CD4-positive, alpha-beta T cell treated with Interferon gamma for 1 hour (primary cell): ENCODE data around the gene OR51B5.
"Not testable (repeated sequence)": the region's sequence is repeated elsewhere in the genome, so short reads cannot be mapped to it uniquely, and the experiment has no call there.

Experiments used
- DNase-seq: peaks from one replicate; pipeline ENCODE4 v3.0.0-alpha.2; 2020

Gene OR51B5

GRCh38 chr11:5343474-5344335 is at the start of gene OR51B5:
OR51B5 (minus strand) TSS chr11:5343524; CDS start chr11:5343524, 0 bp downstream.
- no peak for DNase-seq

- DNase-seq, result no peak
Measured at GRCh38 chr11:5390210-5390609, 46.9 kb upstream of the OR51B5 start.

GRCh38 chr11:5384335-5384734 is 41.0 kb upstream of the OR51B5 start:
- DNase-seq, result no peak

DNA sequence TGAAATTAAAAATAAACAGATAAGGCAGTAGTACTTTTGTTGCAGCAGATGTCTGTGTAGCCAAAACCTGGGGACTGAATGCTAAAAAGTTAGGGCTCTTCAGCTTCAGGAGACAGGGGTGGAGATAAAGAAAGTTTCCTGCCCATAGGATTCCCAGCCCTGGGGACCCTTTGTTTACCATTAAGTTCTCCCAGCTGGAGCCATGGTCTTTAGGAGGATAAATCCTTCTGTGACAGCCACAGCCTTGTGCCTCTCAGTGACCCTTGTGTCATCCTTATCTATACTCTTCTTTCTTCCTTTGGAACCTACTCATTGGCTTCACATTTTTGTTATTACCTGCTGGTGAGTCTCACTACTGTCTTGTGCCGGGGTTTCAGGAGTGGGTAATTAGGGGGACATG is 40.3 kb upstream of the OR51B5 start, which contains the start of gene OR51M1:
Gene OR51M1 (plus strand): TSS at position 237 of the 400 bp plus-strand sequence. CDS start 5,587 bp downstream, outside the sequence.
- no peak for DNase-seq

DNA sequence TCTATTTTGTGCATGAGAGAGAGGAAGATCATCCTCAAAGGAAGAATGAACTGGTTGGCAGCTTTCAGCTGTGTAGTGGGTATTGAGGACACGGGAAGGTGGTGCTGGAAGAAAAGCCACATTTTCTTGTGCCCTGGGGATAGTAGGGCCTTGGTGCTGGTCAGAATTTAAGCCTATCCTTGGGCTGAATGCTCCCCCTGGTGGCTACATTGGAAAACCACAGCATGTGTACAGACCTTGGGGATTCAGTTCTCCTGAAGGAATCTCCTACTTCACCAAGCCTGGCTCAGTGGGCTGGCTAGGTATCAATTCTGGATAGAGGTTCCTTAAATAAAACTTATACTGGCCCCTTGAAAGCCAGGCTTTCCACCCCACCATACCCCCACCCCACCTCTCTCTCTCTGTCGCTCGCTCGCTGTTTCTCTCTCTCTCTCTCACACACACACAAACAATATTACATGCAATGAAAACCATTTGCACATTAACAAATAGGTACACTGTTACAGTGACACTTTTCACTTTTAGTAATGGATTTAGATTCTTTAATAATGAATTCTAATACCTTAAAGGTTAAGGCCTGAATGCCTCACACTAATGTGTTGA is 37.5 kb upstream of the OR51B5 start:
- no peak for DNase-seq

DNA sequence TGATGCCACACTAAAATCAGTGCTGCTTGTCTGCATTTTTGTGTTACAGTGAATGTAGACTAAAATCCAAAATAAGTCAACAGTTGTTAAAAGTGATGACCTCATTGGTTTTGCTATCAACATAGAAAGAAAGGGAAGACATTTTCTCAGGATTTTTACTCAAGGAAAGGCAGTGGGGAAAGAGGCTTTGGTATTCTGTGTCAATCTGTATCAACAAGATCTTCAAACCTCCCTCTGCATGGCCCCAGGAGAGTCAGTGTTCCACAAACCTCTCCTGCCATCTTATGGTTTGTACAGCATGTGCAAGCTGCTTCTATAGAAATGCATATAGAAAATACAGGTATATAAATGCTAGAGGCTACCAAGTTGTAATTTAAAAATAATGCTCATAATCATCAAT is 26.5 kb upstream of the OR51B5 start:
- no peak for DNase-seq

DNA sequence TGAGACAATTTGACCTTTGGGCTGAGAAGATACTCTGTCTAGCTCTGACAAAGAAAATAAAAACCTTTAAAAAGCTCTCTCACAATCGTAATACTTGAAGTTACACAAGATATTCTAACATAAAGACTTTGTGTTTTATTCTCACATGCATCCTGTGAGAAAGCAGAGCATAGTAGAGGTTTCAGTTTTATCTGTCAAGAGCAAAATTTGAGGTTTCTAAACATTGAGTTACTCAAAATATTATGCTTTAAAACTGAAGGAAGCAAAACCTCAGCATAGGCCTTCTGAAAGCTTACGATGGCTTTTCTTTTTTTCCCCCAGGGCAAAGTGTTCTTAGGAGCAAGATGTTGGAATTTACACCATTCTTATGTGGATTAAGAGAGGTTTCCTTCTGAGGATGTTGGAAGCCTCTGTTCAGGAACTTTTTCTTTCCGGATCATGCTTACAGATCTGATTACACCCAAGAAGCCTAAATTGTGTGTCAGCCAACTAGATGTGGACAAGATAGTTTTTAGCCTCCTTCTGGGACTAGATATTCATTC is 25.2 kb upstream of the OR51B5 start:
- DNase-seq, result no peak

DNA sequence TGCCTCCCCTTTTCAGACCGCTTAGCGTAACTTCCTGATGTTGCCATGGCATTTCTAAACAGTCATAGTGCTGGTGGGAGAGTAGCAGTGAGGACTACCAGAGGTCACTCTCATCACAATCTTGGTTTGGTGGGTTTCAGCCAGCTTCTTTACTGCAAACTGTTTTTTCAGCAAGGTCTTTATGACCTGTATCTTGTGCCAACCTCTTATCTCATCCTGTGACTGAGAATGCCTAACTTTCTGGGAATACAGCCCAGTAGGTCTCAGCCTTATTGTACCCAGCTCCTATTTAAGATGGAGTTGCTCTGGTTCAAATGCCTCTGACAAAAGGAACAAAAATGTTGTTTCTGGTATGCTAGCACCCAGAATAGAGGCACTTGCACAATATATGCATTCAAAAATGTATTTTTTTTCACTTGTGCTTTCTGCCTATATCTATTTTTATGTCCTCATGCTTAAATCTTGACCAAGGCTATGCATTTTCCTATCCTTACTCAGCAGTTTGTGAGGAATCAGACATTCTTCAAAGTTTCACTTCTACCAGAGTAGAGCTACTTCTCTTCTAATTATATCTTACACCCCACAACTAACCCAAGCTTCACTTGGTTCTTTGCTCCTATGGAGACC is 24.2 kb upstream of the OR51B5 start:
- no peak for DNase-seq

DNA sequence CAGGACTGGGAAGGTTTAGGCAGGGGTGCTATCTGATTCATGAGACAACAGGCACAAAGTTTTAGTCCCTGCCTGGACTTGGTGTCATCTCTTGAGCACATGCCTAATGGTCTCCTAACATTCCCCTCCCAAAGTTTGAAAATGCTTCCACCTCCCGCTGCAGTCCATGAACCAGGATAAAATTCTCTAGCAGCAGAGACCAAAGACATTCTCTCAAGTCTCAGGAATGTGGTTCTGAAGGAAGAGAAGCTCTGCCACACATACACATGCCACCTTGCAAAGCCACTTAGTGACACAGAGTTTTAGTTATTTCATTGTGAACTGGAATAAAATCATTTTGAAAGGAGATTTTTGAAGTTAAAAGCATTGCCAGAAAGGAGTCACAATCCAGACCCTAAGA is 23.5 kb upstream of the OR51B5 start:
- DNase-seq, result no peak

GRCh38 chr11:5366365-5366764 is 23.0 kb upstream of the OR51B5 start:
- DNase-seq, result not testable (repeated sequence)

DNA sequence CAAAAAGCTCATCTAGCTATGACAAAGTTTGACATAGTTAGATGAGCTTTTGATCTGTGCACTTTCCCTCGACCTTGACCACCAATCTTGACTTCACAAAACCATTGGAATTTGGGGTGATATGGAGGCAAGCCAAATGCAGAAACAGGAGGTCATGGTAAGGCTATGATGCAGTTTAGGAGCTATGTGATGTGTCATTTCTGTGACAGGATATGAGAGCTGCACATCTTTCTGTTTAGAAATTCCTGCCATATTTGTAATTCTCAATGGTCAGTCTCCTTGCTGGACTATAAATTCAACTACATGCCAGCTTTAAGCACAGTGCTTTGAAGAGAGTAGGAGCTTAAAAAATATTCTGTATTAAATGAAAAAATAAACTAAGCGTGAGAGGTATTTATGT is 20.9 kb upstream of the OR51B5 start:
- DNase-seq, result no peak

- DNase-seq, result no peak
Measured at GRCh38 chr11:5363679-5364078, 20.4 kb upstream of the OR51B5 start.

DNA sequence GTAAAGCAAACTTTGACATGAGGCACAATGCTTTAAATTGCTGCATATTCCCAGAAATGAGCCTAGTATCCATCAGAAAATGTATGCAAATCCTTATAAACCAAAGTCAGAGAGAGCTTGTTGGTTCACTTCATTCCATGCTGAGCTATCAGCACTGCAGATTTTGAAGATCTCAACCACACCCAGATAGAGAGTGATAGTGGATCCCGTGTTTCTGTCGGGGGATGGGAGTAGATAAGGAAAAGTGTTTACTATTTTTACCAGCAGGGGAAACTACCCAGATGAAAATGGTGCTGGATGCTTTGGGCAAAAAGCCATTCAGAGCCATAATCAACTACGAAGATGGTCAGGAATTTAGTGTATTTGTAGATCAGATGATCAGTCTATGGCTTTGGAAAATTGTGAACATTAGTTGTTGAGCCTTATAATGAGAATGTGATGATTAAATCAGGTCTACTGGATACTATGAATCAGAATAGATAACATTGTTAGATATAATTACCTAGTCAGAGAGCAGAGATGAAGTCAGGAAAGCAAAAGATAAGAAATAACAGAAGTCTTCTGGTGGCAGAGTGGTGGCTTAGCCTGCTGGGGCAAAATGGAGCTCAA is 18.8 kb upstream of the OR51B5 start:
- DNase-seq, result no peak

GRCh38 chr11:5356031-5356430 is 12.7 kb upstream of the OR51B5 start:
- DNase-seq, result not testable (repeated sequence)

- no peak for DNase-seq
Measured at GRCh38 chr11:5351208-5351607, 7.9 kb upstream of the OR51B5 start, which contains the start of gene OR51B6. OR51B6 (plus strand) TSS chr11:5351508; CDS start chr11:5351508, 0 bp downstream.

DNA sequence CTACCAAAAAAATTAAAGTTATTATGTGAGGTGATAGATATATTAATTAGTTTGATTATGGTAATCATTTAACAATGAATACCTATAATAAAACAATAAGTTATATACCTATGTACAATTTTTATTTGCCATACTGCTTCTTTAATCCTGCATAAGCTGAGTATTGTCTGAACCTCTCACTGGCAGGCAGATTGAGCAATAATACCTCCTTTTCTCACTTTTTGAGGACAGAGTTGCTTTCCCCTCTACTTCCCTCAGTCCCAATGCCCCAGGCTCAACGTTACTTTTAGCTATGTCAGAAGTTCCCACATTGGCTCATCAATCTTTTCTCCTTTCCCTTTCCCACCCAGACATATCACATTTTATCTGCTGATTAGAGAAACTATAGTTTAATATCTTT is 6.2 kb upstream of the OR51B5 start:
- no peak for DNase-seq

DNA sequence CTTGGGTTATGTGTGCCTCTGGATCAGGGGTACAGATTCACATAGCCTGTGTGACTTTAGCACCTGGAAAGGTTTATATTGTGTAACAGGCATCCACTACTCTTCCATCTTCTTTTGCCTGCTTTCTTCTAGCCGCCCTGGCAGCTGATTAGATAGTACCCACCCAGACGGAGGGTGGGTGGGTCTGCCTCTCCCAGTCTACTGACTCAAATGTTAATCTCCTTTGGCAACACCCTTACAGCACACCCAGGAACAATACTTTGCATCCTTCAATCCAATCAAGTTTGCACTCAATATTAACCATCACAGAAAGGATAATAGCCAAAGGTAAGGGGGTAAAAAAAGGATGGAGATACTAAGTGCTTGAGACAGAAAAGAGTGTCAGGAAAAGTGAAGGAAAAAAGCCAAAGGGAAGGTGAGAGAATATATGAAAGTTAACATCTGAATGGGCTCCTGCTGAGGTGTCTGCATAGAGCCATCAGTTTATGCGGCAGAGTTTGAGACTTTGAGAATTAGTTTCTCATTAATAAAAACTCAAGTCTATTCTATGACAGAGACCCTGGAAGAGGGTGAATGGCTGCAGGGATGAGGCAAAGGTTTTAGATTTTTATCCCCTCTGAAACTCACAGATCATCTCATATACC is 5.3 kb upstream of the OR51B5 start:
- no peak for DNase-seq

GRCh38 chr11:5345831-5346230 is 2.5 kb upstream of the OR51B5 start:
- DNase-seq, result no peak

- no peak for DNase-seq
Measured at GRCh38 chr11:5339771-5340322, 3.5 kb downstream of the OR51B5 start.

DNA sequence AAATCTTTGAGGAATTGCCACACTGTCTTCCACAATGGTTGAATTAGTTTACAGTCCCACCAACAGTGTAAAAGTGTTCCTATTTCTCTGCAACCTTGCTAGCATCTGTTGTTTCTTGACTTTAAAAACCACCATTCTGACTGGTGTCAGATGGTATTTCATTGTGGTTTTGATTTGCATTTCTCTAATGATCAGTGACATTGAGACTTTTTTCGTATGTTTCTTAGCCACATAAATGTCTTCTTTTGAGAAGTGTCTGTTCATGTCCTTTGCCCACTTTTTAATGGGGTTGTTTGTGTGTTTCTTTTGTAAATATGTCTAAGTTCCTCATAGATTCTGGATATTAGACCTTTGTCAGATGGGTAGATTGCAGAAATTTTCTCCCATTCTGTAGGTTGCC is 6.1 kb downstream of the OR51B5 start:
- not testable (repeated sequence) for DNase-seq

DNA sequence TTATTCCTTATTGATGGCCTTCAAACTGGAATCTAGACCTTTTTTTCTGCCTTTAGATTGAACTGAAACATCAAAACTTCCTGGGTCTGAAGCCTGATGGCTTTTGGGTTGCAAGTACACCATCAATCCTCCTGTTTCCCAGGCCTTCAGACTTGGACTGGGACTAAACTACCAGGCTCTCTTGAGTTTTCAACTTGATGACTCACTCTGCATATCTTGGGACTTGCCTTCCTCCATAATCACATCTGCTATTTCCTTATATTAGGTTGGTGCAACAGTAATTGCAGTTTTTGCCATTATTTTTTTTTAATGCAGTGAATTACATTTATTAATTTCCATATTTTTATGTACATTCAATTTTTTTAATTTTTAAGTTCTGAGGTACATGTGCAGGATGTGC is 7.0 kb downstream of the OR51B5 start:
- no peak for DNase-seq

DNA sequence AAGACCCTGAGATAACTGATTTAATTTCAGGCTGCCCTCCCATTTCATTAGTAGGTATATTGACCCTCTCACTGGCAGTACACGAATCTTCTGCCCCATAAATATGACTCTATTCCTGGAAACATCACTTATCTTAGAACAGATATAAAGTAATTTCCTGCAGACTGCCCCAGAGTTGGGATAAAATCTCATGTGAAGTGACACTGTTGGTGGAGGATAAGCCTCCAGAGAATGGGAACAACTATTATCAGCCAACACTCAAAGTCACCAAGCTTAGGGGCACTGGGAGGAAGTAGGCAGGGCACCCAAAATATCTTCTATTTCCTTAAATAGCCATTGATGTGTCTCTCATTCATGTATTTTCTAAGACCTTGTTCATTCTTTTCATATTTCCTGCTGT is 8.2 kb downstream of the OR51B5 start:
- DNase-seq, result no peak
